ENCODE results near the gene SPAG6.

GRCh38 chr10:22410846-22411245, 65.5 kb downstream of the SPAG6 start:
- no peak for TF ChIP-seq ZBTB7A (tag by site-specific recombination; IDR thresholded peaks at IDR 0.05; ENCODE audit: low read depth)
- no peak for TF ChIP-seq ZXDB (tag by site-specific recombination; IDR thresholded peaks at IDR 0.05)
- TF ChIP-seq SALL2 (tag by site-specific recombination; IDR thresholded peaks at IDR 0.05; ENCODE audit: borderline replicate concordance): no peak
- TF ChIP-seq CTCF (tag by site-specific recombination; IDR thresholded peaks at IDR 0.05): no peak
- TF ChIP-seq REST (tag by site-specific recombination; IDR thresholded peaks at IDR 0.05): no peak
- no peak for TF ChIP-seq KLF1 (tag by site-specific recombination; IDR thresholded peaks at IDR 0.05)
- no peak for TF ChIP-seq YY1 (tag by site-specific recombination; IDR thresholded peaks at IDR 0.05)
- no peak for TF ChIP-seq ZNF600 (tag by site-specific recombination; IDR thresholded peaks at IDR 0.05)
- TF ChIP-seq ZNF518A (tag by site-specific recombination; conservative IDR thresholded peaks at IDR 0.05; ENCODE audit: low read depth): no peak

All from HEK293 (cell line).